Ishikawa (cell line): ENCODE data around the gene RAD52.

Source experiments
- CEBPB ChIP-seq: IDR thresholded peaks from 2 replicates; pipeline ENCODE4 v1.6.1; 2012
- FOXM1 ChIP-seq: IDR thresholded peaks from 2 replicates; pipeline ENCODE4 v1.6.1; 2012; ENCODE audit warnings: low read depth, borderline replicate concordance
- TEAD4 ChIP-seq: IDR thresholded peaks from 2 replicates; pipeline ENCODE4 v1.6.1; 2012
- ZBTB7A ChIP-seq: IDR thresholded peaks from 2 replicates; pipeline ENCODE4 v1.6.1; 2012; ENCODE audit warnings: low read depth
- TF ChIP-seq, protein P1 (sequence below): IDR thresholded peaks from 2 replicates; pipeline ENCODE4 v1.6.1; 2012
- TF ChIP-seq, protein P2 (sequence below): IDR thresholded peaks from 2 replicates; pipeline ENCODE4 v1.6.1; 2012; ENCODE audit warnings: low read depth, mild to moderate bottlenecking
- TF ChIP-seq, protein P3 (sequence below): IDR thresholded peaks from 2 replicates; pipeline ENCODE4 v1.6.1; 2012

DNA sequence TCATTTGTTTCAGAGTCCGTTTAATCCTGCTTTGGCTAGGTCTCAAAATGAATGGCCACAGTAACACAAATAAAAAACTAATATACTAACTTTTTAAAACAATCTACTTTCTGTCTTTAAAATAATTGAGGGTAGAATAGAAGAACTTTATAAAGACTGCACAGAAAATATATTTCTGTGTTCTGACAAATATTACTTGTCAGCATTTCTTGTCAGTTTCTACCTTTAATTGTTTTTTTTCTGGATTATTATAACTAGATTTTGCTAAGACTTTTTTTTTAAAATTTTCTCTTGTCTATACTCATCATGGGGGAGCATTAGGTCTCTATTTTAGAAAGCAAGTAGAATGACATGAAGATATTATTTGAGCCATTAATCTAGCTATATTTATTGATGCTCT is 86.2 kb downstream of the RAD52 start:
- no peak for TF ChIP-seq FOXM1
- TF ChIP-seq, protein P1, sequence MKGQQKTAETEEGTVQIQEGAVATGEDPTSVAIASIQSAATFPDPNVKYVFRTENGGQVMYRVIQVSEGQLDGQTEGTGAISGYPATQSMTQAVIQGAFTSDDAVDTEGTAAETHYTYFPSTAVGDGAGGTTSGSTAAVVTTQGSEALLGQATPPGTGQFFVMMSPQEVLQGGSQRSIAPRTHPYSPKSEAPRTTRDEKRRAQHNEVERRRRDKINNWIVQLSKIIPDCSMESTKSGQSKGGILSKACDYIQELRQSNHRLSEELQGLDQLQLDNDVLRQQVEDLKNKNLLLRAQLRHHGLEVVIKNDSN: no peak
- TF ChIP-seq, protein P2, sequence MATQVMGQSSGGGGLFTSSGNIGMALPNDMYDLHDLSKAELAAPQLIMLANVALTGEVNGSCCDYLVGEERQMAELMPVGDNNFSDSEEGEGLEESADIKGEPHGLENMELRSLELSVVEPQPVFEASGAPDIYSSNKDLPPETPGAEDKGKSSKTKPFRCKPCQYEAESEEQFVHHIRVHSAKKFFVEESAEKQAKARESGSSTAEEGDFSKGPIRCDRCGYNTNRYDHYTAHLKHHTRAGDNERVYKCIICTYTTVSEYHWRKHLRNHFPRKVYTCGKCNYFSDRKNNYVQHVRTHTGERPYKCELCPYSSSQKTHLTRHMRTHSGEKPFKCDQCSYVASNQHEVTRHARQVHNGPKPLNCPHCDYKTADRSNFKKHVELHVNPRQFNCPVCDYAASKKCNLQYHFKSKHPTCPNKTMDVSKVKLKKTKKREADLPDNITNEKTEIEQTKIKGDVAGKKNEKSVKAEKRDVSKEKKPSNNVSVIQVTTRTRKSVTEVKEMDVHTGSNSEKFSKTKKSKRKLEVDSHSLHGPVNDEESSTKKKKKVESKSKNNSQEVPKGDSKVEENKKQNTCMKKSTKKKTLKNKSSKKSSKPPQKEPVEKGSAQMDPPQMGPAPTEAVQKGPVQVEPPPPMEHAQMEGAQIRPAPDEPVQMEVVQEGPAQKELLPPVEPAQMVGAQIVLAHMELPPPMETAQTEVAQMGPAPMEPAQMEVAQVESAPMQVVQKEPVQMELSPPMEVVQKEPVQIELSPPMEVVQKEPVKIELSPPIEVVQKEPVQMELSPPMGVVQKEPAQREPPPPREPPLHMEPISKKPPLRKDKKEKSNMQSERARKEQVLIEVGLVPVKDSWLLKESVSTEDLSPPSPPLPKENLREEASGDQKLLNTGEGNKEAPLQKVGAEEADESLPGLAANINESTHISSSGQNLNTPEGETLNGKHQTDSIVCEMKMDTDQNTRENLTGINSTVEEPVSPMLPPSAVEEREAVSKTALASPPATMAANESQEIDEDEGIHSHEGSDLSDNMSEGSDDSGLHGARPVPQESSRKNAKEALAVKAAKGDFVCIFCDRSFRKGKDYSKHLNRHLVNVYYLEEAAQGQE: no peak
- no peak for TF ChIP-seq TEAD4
- TF ChIP-seq, protein P3, sequence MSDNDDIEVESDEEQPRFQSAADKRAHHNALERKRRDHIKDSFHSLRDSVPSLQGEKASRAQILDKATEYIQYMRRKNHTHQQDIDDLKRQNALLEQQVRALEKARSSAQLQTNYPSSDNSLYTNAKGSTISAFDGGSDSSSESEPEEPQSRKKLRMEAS: no peak
- TF ChIP-seq ZBTB7A: no peak
- TF ChIP-seq CEBPB: no peak
